Retina (tissue), 1 donor: ENCODE measurements around the gene RGCC.
A peak's percentile ranks its signal among the peaks of the same experiment; 100 is the strongest.

ENCODE experiments used
- DNase-seq: peaks from one replicate; pipeline ENCODE4 v3.0.0-alpha.2; 2016

RGCC gene

DNA sequence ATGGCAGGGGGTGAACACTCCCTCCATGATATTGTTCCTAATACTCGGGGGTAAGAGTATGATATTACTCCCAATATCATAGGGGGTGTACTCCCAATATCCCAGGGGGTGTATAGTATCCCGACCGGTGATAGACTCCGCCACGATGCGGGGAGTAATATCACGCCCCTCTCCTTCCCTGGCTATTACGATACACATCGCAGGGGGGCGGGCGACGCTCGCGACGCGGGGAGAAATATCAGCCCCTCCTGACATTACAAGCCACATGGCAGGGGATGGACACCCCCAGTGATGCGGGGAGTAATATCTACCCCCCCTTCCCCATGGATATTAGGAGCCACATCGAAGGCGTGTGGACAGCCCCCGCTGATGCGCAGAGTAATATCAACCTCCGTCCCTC, 3.2 kb upstream of the RGCC start:
- no peak for DNase-seq

DNA sequence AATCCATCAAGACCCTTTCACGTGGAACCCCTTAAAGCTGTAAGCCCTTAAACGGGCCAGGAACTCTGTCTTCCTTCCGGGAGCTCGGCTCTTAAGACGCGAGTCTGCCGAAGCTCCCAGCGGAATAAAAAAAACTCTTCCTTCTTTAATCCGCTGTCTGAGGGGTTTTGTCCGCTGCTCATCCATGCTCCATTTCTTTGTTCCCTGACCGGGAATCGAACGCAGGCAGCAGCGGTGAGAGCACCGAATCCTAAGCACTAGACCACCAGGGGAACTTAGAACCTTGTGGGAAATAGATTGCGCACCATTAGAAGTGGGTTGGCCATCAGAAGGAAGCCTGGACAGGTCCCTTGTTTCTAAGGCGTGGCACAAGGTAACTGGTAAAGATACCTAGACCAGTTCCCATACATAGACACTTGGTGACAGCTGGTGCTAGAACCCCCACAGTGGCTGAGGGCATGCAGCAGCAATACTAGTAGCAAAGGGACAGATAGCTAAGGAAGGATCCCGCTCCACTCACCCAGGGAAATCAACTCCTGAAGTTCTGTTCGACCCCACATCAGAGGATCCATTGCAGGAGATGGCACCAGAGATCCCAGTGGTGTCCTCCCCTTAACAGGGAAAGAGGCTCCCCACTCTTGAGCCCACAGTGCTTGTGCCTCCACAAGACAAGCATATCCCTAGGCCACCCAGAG, 1.5 kb upstream of the RGCC start:
- peak; percentile 26 for DNase-seq

DNA sequence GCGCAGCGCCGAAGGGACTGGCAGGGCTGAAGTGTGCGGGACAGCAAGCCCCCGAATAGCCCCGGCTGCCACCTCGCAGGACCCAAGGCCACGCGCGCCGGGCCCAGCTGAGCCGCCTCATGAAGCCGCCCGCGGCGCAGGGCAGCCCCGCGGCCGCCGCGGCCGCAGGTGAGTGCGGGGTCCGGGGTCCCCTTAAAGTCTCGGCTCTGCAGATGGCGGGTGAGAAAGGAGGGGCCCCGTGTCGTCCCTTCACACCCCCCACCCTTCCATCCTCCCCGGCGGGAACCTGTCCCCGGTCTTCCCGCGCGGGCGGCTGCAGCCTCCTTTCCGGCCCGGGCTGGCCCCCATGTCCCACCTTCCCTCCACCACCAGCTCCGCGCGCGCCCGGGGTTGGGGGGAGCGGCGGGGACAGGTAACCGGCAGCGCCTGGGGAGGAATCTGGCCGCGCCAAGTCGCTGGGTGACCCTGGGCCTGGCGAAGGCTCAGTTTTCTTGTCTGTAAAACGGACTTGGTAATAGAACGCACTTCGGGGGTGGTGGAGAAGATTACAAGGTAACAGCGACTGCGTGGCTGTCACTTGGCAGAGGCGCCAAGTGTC, 338 bp downstream of the RGCC start:
- peak; percentile 69 for DNase-seq

- DNase-seq = peak; percentile 70
Measured at GRCh38 chr13:41458187-41458760, 924 bp downstream of the RGCC start.

DNA sequence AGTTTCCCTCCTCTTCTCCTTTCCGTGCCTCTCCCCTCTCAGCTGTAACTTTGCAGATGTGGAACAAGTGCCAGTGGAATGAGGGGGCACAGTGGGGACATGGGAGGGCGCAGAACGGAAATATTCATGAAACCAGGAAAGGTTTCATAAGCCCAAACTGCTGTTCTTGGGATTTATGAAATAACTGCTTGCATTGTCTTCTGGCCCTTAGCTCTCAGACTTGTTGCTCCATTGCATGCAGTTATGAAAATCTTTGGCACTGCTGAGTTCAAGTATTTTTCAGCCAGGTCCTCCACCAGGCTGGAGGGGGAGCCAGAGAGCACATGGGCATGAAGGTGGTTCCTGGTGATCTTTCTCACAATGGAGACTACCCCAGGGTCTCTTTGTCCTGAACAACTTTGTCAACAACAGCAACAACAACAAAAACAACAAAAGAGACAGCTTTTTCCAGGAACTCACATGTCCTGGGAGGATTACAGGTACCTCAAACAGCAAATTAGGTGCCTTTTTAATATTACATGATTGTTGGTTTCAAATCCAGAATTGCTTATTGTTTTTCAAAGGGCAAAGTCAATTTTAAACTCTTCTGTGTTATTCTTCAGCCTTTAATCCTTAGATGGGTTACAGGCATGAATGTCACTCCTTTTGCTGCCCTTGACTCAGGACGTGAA, 1.5 kb downstream of the RGCC start:
- DNase-seq = peak; percentile 12

GRCh38 chr13:41459432-41460073, 2.2 kb downstream of the RGCC start:
- no peak for DNase-seq

- no peak for DNase-seq
Measured at GRCh38 chr13:41460074-41460465, 2.7 kb downstream of the RGCC start.

GRCh38 chr13:41460930-41461329, 3.6 kb downstream of the RGCC start:
- no peak for DNase-seq

GRCh38 chr13:41461527-41462139, 4.3 kb downstream of the RGCC start:
- no peak for DNase-seq

DNA sequence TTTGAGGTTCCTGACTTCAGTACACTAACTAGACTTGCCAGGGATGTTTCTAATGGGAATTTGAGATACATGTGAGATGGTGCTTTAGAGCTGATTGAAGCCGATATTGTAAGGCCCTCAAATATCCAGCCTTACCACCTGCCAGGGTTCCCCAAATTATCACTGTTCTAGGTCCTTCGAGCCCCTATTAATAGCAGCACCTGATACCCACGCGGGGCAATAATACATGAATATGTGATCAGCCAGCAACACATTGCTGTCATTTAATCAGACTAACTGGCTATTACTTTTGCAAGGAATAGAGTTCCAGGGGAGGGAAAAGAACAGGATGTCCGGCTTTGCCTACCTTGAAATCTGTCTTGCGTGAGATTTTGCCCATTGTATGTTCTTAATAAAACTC, 5.1 kb downstream of the RGCC start:
- no peak for DNase-seq

GRCh38 chr13:41463838-41464602, 6.7 kb downstream of the RGCC start:
- DNase-seq = no peak

DNA sequence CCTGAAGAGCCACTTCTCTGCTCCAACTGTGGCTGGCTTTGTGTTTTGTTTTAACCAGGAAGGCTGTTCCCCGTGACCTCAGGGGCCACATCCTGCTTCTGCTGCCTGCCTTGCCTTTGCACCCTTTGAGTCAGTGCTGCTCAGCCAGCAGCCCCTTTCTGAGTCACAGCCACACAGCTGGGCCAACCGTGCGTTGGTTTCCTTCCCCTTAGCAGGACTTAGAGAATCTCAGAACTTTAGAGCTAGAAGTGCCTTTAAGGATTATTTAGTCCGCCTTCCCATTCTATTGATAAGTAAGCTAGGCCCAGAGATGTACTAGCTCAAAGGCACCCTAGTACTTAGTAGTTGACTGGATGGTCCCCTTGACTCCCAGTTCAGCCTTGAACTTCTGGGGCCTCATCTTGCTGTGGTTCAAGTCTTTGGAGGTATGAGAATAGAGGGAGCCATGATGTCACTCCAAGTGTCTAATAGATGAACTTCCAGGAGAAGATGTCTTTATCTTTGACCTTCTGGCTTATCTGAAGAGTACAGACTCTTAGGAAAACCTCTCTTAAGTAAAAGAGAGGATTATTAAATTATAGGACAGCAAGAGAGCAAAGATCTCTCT, 8.0 kb downstream of the RGCC start:
- no peak for DNase-seq

GRCh38 chr13:41465898-41466320, 8.6 kb downstream of the RGCC start:
- DNase-seq = no peak

DNA sequence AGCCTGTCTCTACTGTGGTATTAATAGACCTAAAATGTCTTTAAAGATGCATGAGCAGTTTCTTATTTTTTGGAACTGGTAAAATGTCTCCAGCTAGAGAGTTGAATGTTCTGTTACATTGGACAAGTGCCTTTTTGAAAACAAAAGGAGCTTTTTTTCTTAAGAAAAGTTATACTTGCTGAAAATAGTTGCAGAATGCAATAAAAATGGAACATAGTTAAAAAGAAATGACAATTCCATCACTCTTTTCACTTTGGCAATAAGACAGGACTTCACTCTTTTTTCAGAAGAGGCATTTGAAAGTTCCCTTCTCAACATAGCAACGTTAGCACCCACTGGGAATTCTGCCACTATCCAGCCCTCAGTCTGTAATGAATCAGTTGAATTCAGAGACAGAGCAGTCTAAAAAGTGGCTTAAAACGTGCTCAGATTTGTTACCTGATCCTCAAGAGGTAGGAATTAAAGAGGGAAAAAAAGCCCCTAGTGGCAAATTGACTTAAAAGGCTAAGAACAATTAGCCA, 10.1 kb downstream of the RGCC start:
- DNase-seq = no peak

- DNase-seq = no peak
Measured at GRCh38 chr13:41468631-41469030, 11.3 kb downstream of the RGCC start.

GRCh38 chr13:41470196-41470595, 12.8 kb downstream of the RGCC start:
- DNase-seq = no peak

DNA sequence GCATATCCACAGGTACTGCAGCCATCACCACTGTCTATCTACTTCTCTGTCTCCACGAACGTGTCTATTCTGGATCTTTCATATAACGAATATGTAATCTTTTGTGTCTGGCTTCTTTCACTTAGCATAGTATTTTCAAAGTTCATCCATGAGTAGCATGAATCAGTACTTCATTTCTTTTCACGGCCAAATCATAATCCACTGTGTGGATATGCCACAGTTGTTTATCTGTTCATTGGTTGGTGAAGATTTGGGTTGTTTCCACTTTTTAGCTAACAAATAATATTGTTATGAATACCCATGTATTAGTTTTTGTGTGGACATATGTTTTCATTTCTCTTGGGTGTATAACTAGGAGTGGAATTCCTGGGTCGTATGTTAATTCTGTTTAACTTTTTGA, 14.4 kb downstream of the RGCC start:
- no peak for DNase-seq

DNA sequence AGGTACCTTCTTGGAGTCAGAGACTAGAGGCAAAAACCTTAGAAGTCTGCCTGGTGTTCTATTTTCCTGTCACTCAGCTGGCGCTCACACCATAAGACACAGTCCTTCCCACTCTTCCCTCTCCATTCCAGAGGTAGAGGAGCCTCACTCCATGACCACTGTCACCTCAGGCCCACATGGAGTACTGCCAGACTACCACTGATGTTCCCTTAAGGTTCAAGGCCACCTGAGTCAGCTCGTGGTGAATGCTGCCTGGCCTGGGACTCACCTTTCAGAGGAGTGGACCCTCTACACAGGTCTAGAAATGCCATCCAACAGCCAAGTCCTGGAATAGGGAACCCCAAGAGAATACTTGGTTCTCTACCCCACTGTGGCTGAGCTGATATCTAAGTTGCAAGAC, 29.9 kb downstream of the RGCC start:
- no peak for DNase-seq

DNA sequence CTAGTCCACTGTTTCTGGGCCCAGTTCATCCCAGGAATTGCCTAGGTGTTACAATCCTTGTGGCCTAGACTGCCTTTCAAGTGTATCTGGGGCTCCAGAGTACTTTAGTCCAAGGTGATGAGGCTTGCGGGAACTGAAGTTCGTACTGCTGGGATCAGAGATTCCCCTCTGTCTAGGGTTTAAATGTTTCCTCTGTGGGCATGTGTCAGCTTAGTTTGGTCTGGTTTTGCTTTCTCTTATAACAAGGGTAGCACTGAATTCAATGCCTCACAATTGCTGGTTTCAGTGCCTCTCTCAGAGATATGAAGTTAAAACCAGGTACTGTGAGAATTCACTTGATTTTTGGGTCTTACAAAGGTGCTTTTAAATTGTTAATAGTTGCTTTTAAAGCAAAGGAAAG, 30.8 kb downstream of the RGCC start:
- DNase-seq = no peak

- no peak for DNase-seq
Measured at GRCh38 chr13:41490371-41491015, 33.1 kb downstream of the RGCC start.

DNA sequence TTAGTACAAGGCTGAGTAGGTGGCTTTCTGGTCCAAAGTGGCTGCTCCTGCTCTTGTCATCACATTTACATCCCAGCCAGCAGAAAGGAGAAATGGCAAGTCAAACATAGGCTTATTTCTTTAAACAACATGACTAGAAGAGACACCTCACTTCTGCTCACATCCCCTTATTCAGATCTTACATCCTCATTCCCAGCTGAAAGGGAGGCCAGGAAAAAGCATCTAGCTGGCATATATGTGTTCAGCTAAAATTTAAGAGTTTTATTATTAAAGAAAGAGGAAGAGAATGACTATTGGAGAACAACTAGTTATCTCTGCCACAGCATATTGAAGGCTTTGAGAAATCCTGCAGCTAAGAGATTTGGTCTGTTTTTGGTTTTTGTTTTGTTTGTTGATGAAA, 34.1 kb downstream of the RGCC start:
- DNase-seq = no peak
